ENCODE data around the gene ZC3H4. TPM values are rescaled to one million over a fixed set of nuclear protein-coding genes. Genes with fewer than 3 reads are reported as not detected.
A peak's percentile ranks its signal among the peaks of the same experiment; 100 is the strongest.

The ZC3H4 gene
- total and polyA plus RNA-seq, 9 of the 15 experiments (the other 6 are each of a cell fraction or from before 2014, with no cell fraction given) = 2.2 to 75.6 (median 18.3) TPM

GRCh38 chr19:47109541-47110375 lies 3.8 kb downstream of the ZC3H4 start (continued):
- TF ChIP-seq ZNF518B (CRISPR knock-in tag; IDR thresholded peaks at IDR 0.05) = no peak
- TF ChIP-seq ZNF239 (CRISPR knock-in tag; IDR thresholded peaks at IDR 0.05) = no peak
- TF ChIP-seq ZBED1 (IDR thresholded peaks at IDR 0.05) = 0 out of 2 replicates have a peak, but pooled peaks have one; percentile 38
- TF ChIP-seq ZNF212 (CRISPR knock-in tag; IDR thresholded peaks at IDR 0.05) = no peak
- TF ChIP-seq TOE1 (IDR thresholded peaks at IDR 0.05; ENCODE audit: borderline replicate concordance) = 0 out of 2 replicates have a peak, but pooled peaks have one; percentile 48
- TF ChIP-seq TOE1 (CRISPR knock-in tag; IDR thresholded peaks at IDR 0.05; ENCODE audit: borderline replicate concordance, low read depth) = no peak
- peak; percentile 21; the same call in 1 of the 2 replicates for TF ChIP-seq NFXL1 (CRISPR knock-in tag; IDR thresholded peaks at IDR 0.05)
- TF ChIP-seq CHAMP1 (IDR thresholded peaks at IDR 0.05) = no peak; the same call in 1 of the 2 replicates
- no peak for TF ChIP-seq ZFP91 (CRISPR knock-in tag; IDR thresholded peaks at IDR 0.05)
- no peak for TF ChIP-seq BRF2 (IDR thresholded peaks at IDR 0.05; ENCODE audit: borderline replicate concordance, insufficient read depth, insufficient read length)
- TF ChIP-seq CEBPG (CRISPR knock-in tag; IDR thresholded peaks at IDR 0.05) = peak; percentile 87; the same call in 1 of the 2 replicates
- TF ChIP-seq CEBPG (tag; conservative IDR thresholded peaks at IDR 0.05 in 1 of 2, IDR thresholded peaks at IDR 0.05 in 1 of 2) = peak in 1 of 2 experiments; percentile 70; a peak in 1 of 4 replicates
- no peak for TF ChIP-seq SMAD1 (IDR thresholded peaks at IDR 0.05; ENCODE audit: low read depth, low read length, partially characterized antibody)
- peak; percentile 77 for TF ChIP-seq MEF2D (tag; conservative IDR thresholded peaks at IDR 0.05; ENCODE audit: low read depth)
- no peak for TF ChIP-seq ZZZ3 (IDR thresholded peaks at IDR 0.05)
- peak; percentile 32 to 87; a peak in 2 of 4 replicates for TF ChIP-seq HDAC1 (IDR thresholded peaks at IDR 0.05)
- no peak for TF ChIP-seq ZNF695 (CRISPR knock-in tag; IDR thresholded peaks at IDR 0.05)
- TF ChIP-seq TEAD1 (CRISPR knock-in tag; IDR thresholded peaks at IDR 0.05) = 0 out of 4 replicates have a peak, but pooled peaks of 1 of the 2 experiments have one; percentile 8
- TF ChIP-seq RB1 (IDR thresholded peaks at IDR 0.05; ENCODE audit: low read depth) = no peak
